HCT116 (cell line): ENCODE data around the gene PCSK6.

ENCODE experiments used
- ATF3 ChIP-seq: IDR thresholded peaks from 2 replicates; pipeline ENCODE4 v1.6.1; 2012
- CTCF ChIP-seq, 3 experiments: fragments of 200-600 bp in 1 of 3; sonication (generic) in 1 of 3; IDR thresholded peaks in 2 of 3; conservative IDR thresholded peaks in 1 of 3; 2 replicates each; pipeline ENCODE4 v1.5.1; 2012 to 2017; ENCODE audit warnings: low read depth in 2 of 3, low read length in 2 of 3, antibody characterized with exemption in 1 of 3, borderline replicate concordance in 1 of 3, control low read depth in 1 of 3, mild to moderate bottlenecking in 1 of 3, mixed read lengths in 1 of 3, mixed run types in 1 of 3, moderate library complexity in 1 of 3; ENCODE audit not compliant: insufficient read depth in 1 of 3
- ELF1 ChIP-seq: IDR thresholded peaks from 2 replicates; pipeline ENCODE4 v1.6.1; 2012; ENCODE audit warnings: low read depth, borderline replicate concordance
- EZH2 ChIP-seq: fragments of 200-600 bp; sonication (generic); IDR thresholded peaks from 2 replicates; pipeline ENCODE4 v1.6.1; 2017; ENCODE audit warnings: antibody characterized with exemption, mixed run types
- MAX ChIP-seq: IDR thresholded peaks from 2 replicates; pipeline ENCODE4 v1.6.1; 2012
- POLR2AphosphoS5 ChIP-seq: IDR thresholded peaks from 2 replicates; pipeline ENCODE4 v1.6.1; 2011; ENCODE audit warnings: mild to moderate bottlenecking, low read depth, low read length, moderate library complexity
- REST ChIP-seq: IDR thresholded peaks from 2 replicates; pipeline ENCODE4 v1.6.1; 2012; ENCODE audit warnings: low read depth
- SP1 ChIP-seq: IDR thresholded peaks from 2 replicates; pipeline ENCODE4 v1.6.1; 2012; ENCODE audit warnings: low read depth
- ZBTB33 ChIP-seq: IDR thresholded peaks from 2 replicates; pipeline ENCODE4 v1.6.1; 2011; ENCODE audit warnings: mild to moderate bottlenecking, low read length, moderate library complexity; ENCODE audit not compliant: insufficient replicate concordance; ENCODE audit errors: extremely low read depth

GRCh38 chr15:101526021-101526420 is 36.5 kb upstream of the PCSK6 start:
- TF ChIP-seq POLR2AphosphoS5 = no peak
- no peak for TF ChIP-seq CTCF (IDR thresholded peaks at IDR 0.05 in 2 of 3, conservative IDR thresholded peaks at IDR 0.05 in 1 of 3; ENCODE audit: borderline replicate concordance in 1 of 3, insufficient read depth in 1 of 3, low read depth in 2 of 3, low read length in 2 of 3)
- TF ChIP-seq MAX = no peak
- TF ChIP-seq ELF1 = no peak
- TF ChIP-seq ZBTB33 = no peak
- no peak for TF ChIP-seq SP1
- no peak for TF ChIP-seq REST
- no peak for TF ChIP-seq ATF3
- TF ChIP-seq EZH2 = no peak
